GM06990 (cell line): ENCODE results near the gene PTGR1.
A peak's percentile ranks its signal among the peaks of the same experiment; 100 is the strongest.

Experiments used
- DNase-seq: peaks from one replicate; pipeline ENCODE4 v3.0.0-alpha.2; 2011; ENCODE audit not compliant: insufficient read length; ENCODE audit errors: extremely low read depth
- H3K27me3 ChIP-seq: replicated peaks from 2 replicates; pipeline ENCODE4 v1.6.0; 2011; ENCODE audit warnings: low read length; ENCODE audit not compliant: control insufficient read depth, insufficient read depth
- H3K36me3 ChIP-seq: 2 replicates; pipeline ENCODE4 v1.5.1; 2011; ENCODE audit warnings: low read length; ENCODE audit not compliant: control insufficient read depth, insufficient read depth
- H3K4me3 ChIP-seq: replicated peaks from 2 replicates; pipeline ENCODE4 v1.5.1; 2011; ENCODE audit warnings: low read depth, mild to moderate bottlenecking, control low read depth, low read length
- TF ChIP-seq, protein P1 (sequence below): IDR thresholded peaks from 2 replicates; pipeline ENCODE4 v1.5.1; 2011; ENCODE audit warnings: low read length, control low read depth, mild to moderate bottlenecking, inconsistent platforms; ENCODE audit not compliant: insufficient read depth, poor library complexity, severe bottlenecking

Gene PTGR1

DNA sequence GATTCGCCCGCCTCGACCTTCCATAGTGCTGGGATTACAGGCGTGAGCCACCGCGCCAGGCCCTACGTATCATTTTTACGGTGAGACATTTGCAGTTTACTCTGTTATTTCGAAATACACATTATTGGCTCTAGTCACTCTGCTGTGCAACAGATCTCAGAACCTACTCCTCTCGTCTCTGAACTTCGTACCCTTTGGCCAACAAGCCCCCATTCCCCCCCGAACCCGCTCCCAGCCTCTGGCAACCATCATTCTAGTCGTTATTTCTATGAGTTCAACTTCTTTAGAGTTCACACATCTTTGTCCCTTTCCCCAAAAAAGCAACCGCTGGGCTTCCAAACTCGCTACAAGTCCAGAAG, 735 bp downstream of the PTGR1 start:
- peak overlapping the region; percentile 66 for H3K4me3 ChIP-seq
- H3K36me3 ChIP-seq, result no peaks in the 10 kb centered on the region
- no peaks in the 10 kb centered on the region for H3K27me3 ChIP-seq
- TF ChIP-seq, protein P1, sequence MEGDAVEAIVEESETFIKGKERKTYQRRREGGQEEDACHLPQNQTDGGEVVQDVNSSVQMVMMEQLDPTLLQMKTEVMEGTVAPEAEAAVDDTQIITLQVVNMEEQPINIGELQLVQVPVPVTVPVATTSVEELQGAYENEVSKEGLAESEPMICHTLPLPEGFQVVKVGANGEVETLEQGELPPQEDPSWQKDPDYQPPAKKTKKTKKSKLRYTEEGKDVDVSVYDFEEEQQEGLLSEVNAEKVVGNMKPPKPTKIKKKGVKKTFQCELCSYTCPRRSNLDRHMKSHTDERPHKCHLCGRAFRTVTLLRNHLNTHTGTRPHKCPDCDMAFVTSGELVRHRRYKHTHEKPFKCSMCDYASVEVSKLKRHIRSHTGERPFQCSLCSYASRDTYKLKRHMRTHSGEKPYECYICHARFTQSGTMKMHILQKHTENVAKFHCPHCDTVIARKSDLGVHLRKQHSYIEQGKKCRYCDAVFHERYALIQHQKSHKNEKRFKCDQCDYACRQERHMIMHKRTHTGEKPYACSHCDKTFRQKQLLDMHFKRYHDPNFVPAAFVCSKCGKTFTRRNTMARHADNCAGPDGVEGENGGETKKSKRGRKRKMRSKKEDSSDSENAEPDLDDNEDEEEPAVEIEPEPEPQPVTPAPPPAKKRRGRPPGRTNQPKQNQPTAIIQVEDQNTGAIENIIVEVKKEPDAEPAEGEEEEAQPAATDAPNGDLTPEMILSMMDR, result no peak
- DNase-seq, result peak; percentile 9

DNA sequence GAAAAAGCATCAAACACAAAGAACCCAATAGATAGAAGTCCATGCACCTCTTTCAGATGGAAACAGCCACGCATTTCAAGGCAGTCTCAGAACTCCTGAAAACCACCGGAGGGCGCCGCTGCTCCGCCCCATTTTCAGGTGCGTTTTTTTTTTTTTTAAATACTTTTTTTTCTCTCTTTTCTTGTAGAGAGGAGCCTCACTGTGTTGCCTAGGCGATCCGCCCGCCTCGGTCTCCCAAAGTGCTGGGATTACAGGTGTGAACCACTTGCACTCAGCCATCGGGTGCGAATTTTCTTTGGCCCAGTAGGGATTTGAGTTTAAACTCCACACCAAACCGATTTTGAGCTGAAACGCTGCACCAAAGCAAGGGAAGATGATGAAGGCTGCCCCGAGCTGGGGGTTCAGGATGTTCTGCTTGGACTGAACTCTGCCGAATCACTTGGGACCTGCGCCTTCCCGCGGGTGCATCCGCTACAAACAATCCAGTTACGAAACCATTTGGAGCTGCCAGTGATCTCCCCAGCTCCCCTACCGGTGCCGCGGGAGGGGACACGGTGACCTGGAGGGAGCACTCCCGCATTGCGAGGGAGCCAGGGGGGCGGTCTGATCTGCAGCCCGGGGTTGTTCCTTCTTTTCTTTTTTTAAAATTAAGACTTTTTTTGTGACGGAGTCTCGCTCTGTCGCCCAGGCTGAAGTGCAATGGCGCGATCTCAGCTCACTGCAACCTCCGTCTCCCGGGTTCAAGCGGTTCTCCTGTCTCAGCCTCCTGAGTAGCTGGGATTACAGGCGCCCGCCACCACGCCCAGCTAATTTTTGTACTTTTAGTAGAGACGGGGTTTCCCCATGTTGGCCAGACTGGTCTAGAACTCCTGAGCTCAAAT, 1.4 kb downstream of the PTGR1 start:
- Histone ChIP-seq H3K4me3 (peak overlapping the region; percentile 66), H3K36me3 (no peaks in the 10 kb centered on the region), H3K27me3 (no peaks in the 10 kb centered on the region)
- DNase-seq, result peak; percentile 52
- TF ChIP-seq, protein P1, result peak; percentile 79

DNA sequence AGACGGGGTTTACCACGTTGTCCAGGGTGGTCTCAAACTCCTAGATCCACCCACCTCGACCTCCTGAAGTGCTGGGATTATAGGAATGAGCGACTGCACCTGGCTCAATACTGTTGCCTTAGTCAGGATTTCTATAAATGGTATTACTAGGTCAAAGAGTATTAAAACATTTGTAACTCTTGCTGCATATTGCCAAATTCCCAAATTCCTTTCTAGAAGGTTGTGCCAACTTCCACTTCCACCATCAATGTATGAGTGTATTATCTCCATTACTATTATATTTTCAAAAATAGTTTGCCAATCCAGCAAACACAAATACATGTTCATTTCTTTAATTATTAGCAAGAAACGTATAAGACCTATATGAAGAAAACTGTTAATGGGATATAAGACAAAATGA, 10.6 kb downstream of the PTGR1 start:
- TF ChIP-seq, protein P1, result no peak
- H3K36me3 ChIP-seq, result no peaks in the 10 kb centered on the region
- DNase-seq, result no peak
- H3K27me3 ChIP-seq, result no peaks in the 10 kb centered on the region
- no peak overlapping the region for H3K4me3 ChIP-seq

DNA sequence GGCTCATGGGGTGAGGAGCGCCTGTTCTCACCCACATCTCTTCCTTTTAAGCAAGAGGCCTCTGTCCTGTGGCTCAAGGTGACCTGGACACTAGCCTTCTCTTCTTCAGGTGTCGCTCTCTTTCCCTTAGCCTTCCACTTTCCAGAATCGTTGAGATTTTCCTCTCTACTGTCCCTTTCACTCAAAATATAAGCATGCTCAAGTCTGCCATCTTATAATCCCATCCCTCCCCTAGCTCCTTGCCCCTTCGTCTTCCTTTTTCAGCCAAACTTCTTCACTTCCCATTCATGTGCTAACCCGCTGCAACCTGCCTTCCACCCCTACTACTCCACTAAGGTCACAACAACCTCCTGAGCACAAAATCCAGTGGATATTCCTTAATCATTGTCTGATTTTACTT, 13.1 kb downstream of the PTGR1 start:
- H3K36me3 ChIP-seq, result no peaks in the 10 kb centered on the region
- no peak for DNase-seq

DNA sequence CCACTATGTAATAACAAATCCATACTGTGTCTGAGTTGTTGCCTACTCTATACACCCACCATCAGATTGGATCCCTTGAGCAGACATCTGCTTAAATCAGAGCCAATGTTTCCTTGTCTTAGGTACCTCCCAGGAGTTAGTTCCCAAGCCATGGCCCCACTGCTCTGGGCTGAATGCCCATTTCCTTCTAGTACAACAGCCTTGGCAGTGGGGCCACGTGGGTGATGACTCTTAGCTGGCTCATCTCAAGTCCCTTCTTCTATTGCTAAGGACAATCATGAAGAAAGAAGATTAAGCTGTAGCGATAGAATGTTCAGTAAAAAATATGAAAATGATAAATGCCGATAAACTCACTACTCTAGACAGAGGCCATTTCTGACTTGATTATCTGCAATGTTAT, 16.6 kb downstream of the PTGR1 start:
- Histone ChIP-seq H3K36me3 (no peaks in the 10 kb centered on the region), H3K27me3 (no peaks in the 10 kb centered on the region), H3K4me3 (no peak overlapping the region)
- DNase-seq, result no peak
- TF ChIP-seq, protein P1, result no peak

More for the DNA sequence above, 13.1 kb downstream of the PTGR1 start:
- H3K4me3 ChIP-seq, result no peak overlapping the region
- no peaks in the 10 kb centered on the region for H3K27me3 ChIP-seq
- TF ChIP-seq, protein P1, result no peak
